GM19452 (cell line): ENCODE data around the gene ARHGAP22.

ENCODE experiments used
- ATAC-seq: cut with Tn5 transposase; IDR thresholded peaks from one replicate; pipeline ENCODE4 v1.9.1; 2021; ENCODE audit not compliant: unreplicated experiment

Gene ARHGAP22

GRCh38 chr10:48589266-48589665 is 15.6 kb downstream of the ARHGAP22 start:
- ATAC-seq: no peak

- no peak for ATAC-seq
Observed at GRCh38 chr10:48587819-48588218, 17.1 kb downstream of the ARHGAP22 start.

- no peak for ATAC-seq
Observed at GRCh38 chr10:48587101-48587500, 17.8 kb downstream of the ARHGAP22 start.

- ATAC-seq: no peak
Observed at GRCh38 chr10:48582970-48583369, 21.9 kb downstream of the ARHGAP22 start.

- ATAC-seq: no peak
Observed at GRCh38 chr10:48580236-48580635, 24.6 kb downstream of the ARHGAP22 start.

- ATAC-seq: no peak
Observed at GRCh38 chr10:48579251-48579960, 25.5 kb downstream of the ARHGAP22 start.

- ATAC-seq: no peak
Observed at GRCh38 chr10:48577158-48577557, 27.7 kb downstream of the ARHGAP22 start.

- ATAC-seq: no peak
Observed at GRCh38 chr10:48576501-48576900, 28.4 kb downstream of the ARHGAP22 start.

GRCh38 chr10:48575901-48576300 is 29.0 kb downstream of the ARHGAP22 start:
- ATAC-seq: no peak

GRCh38 chr10:48574817-48575380 is 30.0 kb downstream of the ARHGAP22 start:
- no peak for ATAC-seq

- ATAC-seq: no peak
Observed at GRCh38 chr10:48574322-48574796, 30.5 kb downstream of the ARHGAP22 start.

- ATAC-seq: no peak
Observed at GRCh38 chr10:48573045-48573444, 31.8 kb downstream of the ARHGAP22 start.

- ATAC-seq: no peak
Observed at GRCh38 chr10:48572414-48572813, 32.5 kb downstream of the ARHGAP22 start.

- no peak for ATAC-seq
Observed at GRCh38 chr10:48568546-48568945, 36.3 kb downstream of the ARHGAP22 start.

GRCh38 chr10:48568131-48568530 is 36.7 kb downstream of the ARHGAP22 start:
- ATAC-seq: no peak

GRCh38 chr10:48567346-48567745 is 37.5 kb downstream of the ARHGAP22 start:
- no peak for ATAC-seq

- ATAC-seq: no peak
Observed at GRCh38 chr10:48564466-48565160, 40.3 kb downstream of the ARHGAP22 start.

- no peak for ATAC-seq
Observed at GRCh38 chr10:48557511-48558123, 47.3 kb downstream of the ARHGAP22 start.

- ATAC-seq: no peak
Observed at GRCh38 chr10:48556713-48557112, 48.2 kb downstream of the ARHGAP22 start.

- no peak for ATAC-seq
Observed at GRCh38 chr10:48556065-48556464, 48.8 kb downstream of the ARHGAP22 start.

- ATAC-seq: no peak
Observed at GRCh38 chr10:48555310-48556042, 49.4 kb downstream of the ARHGAP22 start.
